Kidney epithelial cell (primary cell): ENCODE results near the gene DNAJB5. TPM values are rescaled to one million over a fixed set of nuclear protein-coding genes. Genes with fewer than 3 reads are reported as not detected.

Experiments
- DNase-seq: peaks from one replicate; pipeline ENCODE4 v3.0.0-alpha.2; 2010; ENCODE audit warnings: low read depth
- H3K27me3 ChIP-seq: 2 replicates; pipeline ENCODE4 v1.6.0; 2011; ENCODE audit warnings: low read length; ENCODE audit not compliant: control insufficient read depth, insufficient read depth
- H3K36me3 ChIP-seq: 2 replicates; pipeline ENCODE4 v1.5.1; 2011; ENCODE audit warnings: low read length; ENCODE audit not compliant: control insufficient read depth, insufficient read depth
- H3K4me3 ChIP-seq: 2 replicates; pipeline ENCODE4 v1.5.1; 2011; ENCODE audit warnings: low read depth, mild to moderate bottlenecking, control low read depth, low read length
- total RNA-seq: library from RNA; depleted of rRNA; stranded (reverse); fragments of >200 nt; gene quantifications from 2 replicates; pipeline ENCODE4 v1.2.3, GENCODE V29; 2015
- TF ChIP-seq, protein P1 (sequence below): IDR thresholded peaks from 2 replicates; pipeline ENCODE4 v1.5.1; 2011; ENCODE audit warnings: mild to moderate bottlenecking, moderate library complexity, low read length, control low read depth, inconsistent platforms; ENCODE audit not compliant: insufficient read depth, poor library complexity, severe bottlenecking

The DNAJB5 gene
- total RNA-seq, 1 donor from 2014 or later = 24.8 TPM

DNA sequence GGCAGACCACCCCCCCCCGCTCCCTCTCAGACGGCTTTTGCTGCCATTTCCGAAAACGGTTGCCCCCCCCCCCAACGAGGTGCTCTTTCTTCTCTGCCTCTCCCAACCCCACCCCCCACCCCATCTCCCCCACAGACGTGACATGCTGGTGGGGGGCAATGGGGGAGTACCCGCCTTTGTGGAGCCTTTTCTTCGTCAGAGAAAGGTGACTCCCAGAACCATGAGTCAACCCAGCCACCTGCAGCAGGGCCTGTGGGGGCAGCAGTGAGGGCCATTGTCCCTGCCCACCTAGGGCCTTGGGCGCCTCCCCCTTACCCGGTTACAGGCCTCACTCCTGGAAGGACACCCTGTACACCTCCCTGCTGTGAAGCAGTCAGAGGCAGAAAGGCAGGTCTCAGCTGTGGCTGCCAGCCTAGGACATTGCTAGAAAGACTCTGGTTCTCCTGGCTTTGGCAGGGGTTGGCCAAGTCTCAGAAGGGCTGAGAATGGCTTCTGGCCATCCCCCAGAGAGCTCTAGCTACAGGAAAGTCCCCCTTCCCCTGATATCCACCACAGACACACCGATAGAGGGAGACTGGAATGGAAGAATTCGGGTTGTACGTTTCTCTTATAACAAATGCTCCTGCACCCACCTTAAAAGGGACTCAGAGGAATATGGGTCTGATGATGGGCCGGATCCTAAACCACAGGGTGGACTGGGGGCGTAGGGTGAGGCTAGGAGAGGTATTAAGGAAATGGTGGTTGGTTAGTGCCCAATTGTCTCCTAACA is 2.2 kb downstream of the DNAJB5 start:
- Histone ChIP-seq H3K4me3 (no peak overlapping the region), H3K36me3 (peaks cover 3% of the 10 kb centered on the region), H3K27me3 (no peaks in the 10 kb centered on the region)
- TF ChIP-seq, protein P1, sequence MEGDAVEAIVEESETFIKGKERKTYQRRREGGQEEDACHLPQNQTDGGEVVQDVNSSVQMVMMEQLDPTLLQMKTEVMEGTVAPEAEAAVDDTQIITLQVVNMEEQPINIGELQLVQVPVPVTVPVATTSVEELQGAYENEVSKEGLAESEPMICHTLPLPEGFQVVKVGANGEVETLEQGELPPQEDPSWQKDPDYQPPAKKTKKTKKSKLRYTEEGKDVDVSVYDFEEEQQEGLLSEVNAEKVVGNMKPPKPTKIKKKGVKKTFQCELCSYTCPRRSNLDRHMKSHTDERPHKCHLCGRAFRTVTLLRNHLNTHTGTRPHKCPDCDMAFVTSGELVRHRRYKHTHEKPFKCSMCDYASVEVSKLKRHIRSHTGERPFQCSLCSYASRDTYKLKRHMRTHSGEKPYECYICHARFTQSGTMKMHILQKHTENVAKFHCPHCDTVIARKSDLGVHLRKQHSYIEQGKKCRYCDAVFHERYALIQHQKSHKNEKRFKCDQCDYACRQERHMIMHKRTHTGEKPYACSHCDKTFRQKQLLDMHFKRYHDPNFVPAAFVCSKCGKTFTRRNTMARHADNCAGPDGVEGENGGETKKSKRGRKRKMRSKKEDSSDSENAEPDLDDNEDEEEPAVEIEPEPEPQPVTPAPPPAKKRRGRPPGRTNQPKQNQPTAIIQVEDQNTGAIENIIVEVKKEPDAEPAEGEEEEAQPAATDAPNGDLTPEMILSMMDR = peak; percentile 39
- DNase-seq = no peak

DNA sequence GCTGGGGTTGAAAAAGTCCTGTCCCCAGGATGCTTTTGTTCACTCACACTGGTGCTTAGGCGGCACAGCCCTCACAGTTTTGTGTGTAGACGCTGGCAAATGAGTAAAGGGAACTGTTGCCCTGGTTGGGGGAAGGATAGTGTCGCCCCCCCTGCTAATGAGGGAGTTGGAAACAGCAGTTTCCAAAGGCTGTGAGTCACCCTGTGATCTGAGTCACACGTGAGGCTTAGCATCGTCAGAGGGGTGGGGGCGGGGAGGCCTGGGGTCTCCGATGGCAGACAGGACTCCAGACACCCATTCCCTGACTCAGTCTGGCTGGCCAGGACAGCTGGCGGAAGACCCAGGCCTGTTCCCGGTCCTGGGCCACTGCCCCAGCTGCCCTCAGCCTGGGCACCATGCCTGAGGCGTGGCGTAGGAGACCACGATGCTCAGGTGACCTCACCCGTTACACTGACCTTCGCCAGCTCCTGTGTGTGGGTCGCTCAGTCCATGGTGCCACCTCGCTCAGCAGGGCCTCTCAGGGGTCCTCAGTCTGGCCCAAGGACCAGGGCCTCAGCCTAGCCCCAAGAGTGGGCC is 2.9 kb downstream of the DNAJB5 start:
- TF ChIP-seq, protein P1 = no peak
- peak; percentile 77 for DNase-seq
- H3K27me3 ChIP-seq = no peaks in the 10 kb centered on the region
- H3K36me3 ChIP-seq = peaks cover 4% of the 10 kb centered on the region
- no peak overlapping the region for H3K4me3 ChIP-seq

DNA sequence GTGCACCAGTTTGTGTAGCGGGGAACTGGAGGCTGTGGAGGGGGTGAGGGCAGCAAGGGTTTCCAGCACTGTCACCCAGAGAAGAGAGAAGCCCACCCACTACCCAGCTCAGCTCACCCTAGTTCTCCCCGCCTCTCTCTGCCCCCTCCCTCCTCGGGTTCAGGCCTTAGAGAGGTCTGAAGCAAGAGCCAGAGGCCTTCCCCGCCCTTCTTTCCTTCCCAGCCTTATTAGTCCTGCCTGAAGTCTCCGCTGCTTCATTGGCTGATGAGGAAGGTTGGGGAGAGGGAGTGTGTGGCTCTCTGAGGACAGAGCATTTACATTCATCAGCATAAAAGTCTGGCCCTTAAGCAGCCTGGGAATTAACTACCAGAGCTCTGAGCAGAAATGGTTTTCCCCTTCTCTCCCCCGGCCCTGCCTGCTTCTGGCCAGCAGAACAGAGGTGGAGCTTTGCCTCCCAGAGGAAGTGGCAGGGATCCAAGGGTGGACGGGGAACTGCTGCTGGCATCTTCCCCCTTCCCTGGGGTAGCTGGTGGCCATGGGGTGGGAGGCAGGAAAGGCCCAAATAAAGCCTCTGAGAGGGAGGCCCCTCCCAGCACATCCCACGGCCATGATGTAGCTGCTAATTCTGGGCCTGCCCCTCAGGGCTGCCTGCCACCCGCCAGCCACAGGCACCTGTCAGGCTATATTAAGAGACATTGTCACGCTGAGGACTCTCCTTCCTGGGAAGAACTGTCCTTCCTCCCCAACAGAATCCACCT is 4.1 kb downstream of the DNAJB5 start:
- DNase-seq = no peak
- no peak overlapping the region for H3K4me3 ChIP-seq
- no peaks in the 10 kb centered on the region for H3K27me3 ChIP-seq
- TF ChIP-seq, protein P1 = no peak
- peaks cover 5% of the 10 kb centered on the region for H3K36me3 ChIP-seq

- Histone ChIP-seq H3K4me3 (no peak overlapping the region), H3K27me3 (no peaks in the 10 kb centered on the region), H3K36me3 (peaks cover 5% of the 10 kb centered on the region)
- TF ChIP-seq, protein P1 = peak; percentile 76
- no peak for DNase-seq
Observed at GRCh38 chr9:34994260-34994899, 4.8 kb downstream of the DNAJB5 start.

- no peaks in the 10 kb centered on the region for H3K27me3 ChIP-seq
- H3K36me3 ChIP-seq = peaks cover 5% of the 10 kb centered on the region
- TF ChIP-seq, protein P1 = no peak
- no peak overlapping the region for H3K4me3 ChIP-seq
- no peak for DNase-seq
Observed at GRCh38 chr9:34994900-34995669, 5.5 kb downstream of the DNAJB5 start.
